CD8-positive, alpha-beta memory T cell (primary cell): ENCODE measurements around the gene BABAM1. TPM values are rescaled to one million over a fixed set of nuclear protein-coding genes. Genes with fewer than 3 reads are reported as not detected.
A peak's percentile ranks its signal among the peaks of the same experiment; 100 is the strongest.

ENCODE experiments used
- CTCF ChIA-PET: fragments of 350-600 bp; sonication (Branson Sonifier 250); formaldehyde crosslinking; loops from one replicate; lab custom pipeline; 2021; ENCODE audit warnings: antibody characterized with exemption; lab: Charles Lee
- POLR2A ChIA-PET: fragments of 350-600 bp; sonication (Branson Sonifier 250); formaldehyde crosslinking; loops from one replicate; lab custom pipeline; 2021; ENCODE audit warnings: antibody characterized with exemption; lab: Charles Lee
- DNase-seq, 5 donors: peaks; one replicate each; pipeline versions ENCODE4 v3.0.0 to v3.0.0-alpha.2; 2020 to 2022; ENCODE audit warnings: mixed read lengths in 1 of 5
- H3K27ac ChIP-seq: one replicate; pipeline ENCODE4 v1.7.0; 2013; ENCODE audit warnings: low read depth, mild to moderate bottlenecking, low read length, moderate library complexity
- H3K27me3 ChIP-seq: 2 replicates; pipeline ENCODE4 v1.7.0; 2013; ENCODE audit warnings: low read length, mild to moderate bottlenecking; ENCODE audit not compliant: insufficient read depth, poor library complexity, severe bottlenecking
- H3K36me3 ChIP-seq: 2 replicates; pipeline ENCODE4 v1.7.0; 2013; ENCODE audit warnings: mild to moderate bottlenecking, low read length, moderate library complexity; ENCODE audit not compliant: insufficient read depth
- H3K4me1 ChIP-seq: 2 replicates; pipeline ENCODE4 v1.7.0; 2013; ENCODE audit warnings: mild to moderate bottlenecking, low read length, moderate library complexity; ENCODE audit not compliant: insufficient read depth
- H3K4me3 ChIP-seq: 2 replicates; pipeline ENCODE4 v1.7.0; 2013; ENCODE audit warnings: mild to moderate bottlenecking, low read length
- H3K9me3 ChIP-seq: 2 replicates; pipeline ENCODE4 v1.7.0; 2013; ENCODE audit warnings: mild to moderate bottlenecking, low read length
- H3K27ac Mint-ChIP-seq, 8 donors: one replicate each; pipeline ENCODE4 v1.8.0; 2020 to 2021; ENCODE audit warnings: mixed read lengths in 8 of 8, mild to moderate bottlenecking in 6 of 8, inconsistent platforms in 3 of 8, moderate library complexity in 3 of 8
- H3K27me3 Mint-ChIP-seq, 2 donors: one replicate each; pipeline ENCODE4 v1.8.0; 2020 to 2021; ENCODE audit warnings: mixed read lengths in 2 of 2, mild to moderate bottlenecking in 1 of 2, moderate library complexity in 1 of 2
- H3K36me3 Mint-ChIP-seq, 3 donors: one replicate each; pipeline ENCODE4 v1.8.0; 2020 to 2021; ENCODE audit warnings: mixed read lengths in 3 of 3, inconsistent platforms in 1 of 3, mild to moderate bottlenecking in 1 of 3
- H3K4me1 Mint-ChIP-seq, 3 donors: one replicate each; pipeline ENCODE4 v1.8.0; 2020 to 2021; ENCODE audit warnings: mixed read lengths in 3 of 3, inconsistent platforms in 1 of 3, mild to moderate bottlenecking in 1 of 3
- H3K4me3 Mint-ChIP-seq, 7 donors: one replicate each; pipeline ENCODE4 v1.8.0; 2020 to 2021; ENCODE audit warnings: mixed read lengths in 7 of 7, mild to moderate bottlenecking in 6 of 7, moderate library complexity in 4 of 7, inconsistent platforms in 2 of 7
- H3K9me3 Mint-ChIP-seq, 5 donors: one replicate each; pipeline ENCODE4 v1.8.0; 2020 to 2022; ENCODE audit warnings: mixed read lengths in 5 of 5, mild to moderate bottlenecking in 3 of 5, moderate library complexity in 2 of 5, inconsistent platforms in 1 of 5
- polyA plus RNA-seq: library from polyadenylated mRNA; unstranded; fragments of 300-500 nt; fragmentation: Illumina TruSeq; gene quantifications from one replicate; pipeline ENCODE4 v1.2.3, GENCODE V29; 2021
- total RNA-seq, 2 experiments: library from RNA; stranded (reverse); gene quantifications; one replicate each; pipeline ENCODE4 v1.2.3, GENCODE V29; 2021

Gene BABAM1
- total and polyA plus RNA-seq, 3 experiments from 2014 or later: 114 to 132 (median 124) TPM

DNA sequence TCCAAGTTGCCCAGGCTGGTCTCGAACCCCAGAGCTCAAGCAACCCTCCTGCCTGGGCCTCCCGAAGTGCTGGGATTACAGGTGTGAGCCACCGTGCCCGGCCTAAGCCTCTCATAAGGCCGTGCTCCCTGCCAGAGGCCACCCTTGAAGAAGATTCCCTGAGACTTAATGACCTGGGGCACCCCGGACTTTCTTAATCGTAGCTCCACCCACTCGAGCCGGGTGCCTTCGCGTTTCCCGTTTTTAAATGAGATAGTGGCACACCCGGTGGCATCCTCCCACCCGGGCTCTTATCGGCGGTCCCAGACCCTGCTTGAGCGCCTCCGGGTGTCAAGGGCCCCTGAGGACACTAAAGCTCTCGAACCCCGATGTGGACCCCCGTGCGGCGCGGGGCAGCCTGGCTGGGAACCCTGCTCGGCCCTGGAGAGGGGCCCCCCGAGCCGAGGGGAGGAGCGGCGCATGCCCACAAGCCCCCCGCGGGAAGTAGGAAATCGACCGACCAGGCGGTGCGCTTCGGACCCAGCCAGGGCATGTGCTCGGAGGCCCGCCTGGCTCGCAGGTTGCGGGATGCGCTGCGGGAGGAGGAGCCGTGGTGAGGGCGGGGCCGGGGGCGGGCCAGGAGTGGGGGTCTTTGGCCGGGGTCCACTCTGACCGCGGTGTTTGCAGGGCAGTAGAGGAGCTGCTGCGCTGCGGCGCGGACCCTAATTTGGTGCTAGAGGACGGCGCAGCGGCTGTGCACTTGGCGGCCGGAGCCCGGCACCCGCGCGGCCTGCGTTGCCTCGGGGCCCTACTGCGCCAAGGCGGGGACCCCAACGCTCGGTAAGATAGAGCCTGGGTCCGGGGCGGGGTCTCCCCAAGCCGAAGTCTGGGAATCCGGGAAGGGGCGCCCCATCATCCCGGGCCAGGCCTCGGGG, 14.4 kb downstream of the BABAM1 start, which contains the start of gene ANKLE1:
Gene ANKLE1 (plus strand): TSS at position 511 of the 914 bp plus-strand sequence. CDS start 20 bp downstream, at position 531.
- peak within 1 kb of the TSS; percentile 70 for H3K4me3 ChIP-seq
- Mint-ChIP-seq H3K27ac (peak within 1 kb of the TSS in 1 of 8 donors; percentile 72), H3K9me3 (no peaks in the 10 kb centered on the region), H3K4me1 (peaks cover 4 to 10% (median 5%) of the 10 kb centered on the region in 3 donors), H3K27me3 (no peaks in the 10 kb centered on the region), H3K4me3 (peak within 1 kb of the TSS; percentile 37 to 85 (median 82)), H3K36me3 (peaks cover 0 to 20% (median 4%) of the 10 kb centered on the region in 3 donors)
- no peaks in the 10 kb centered on the region for H3K9me3 ChIP-seq
- no peaks in the 10 kb centered on the region for H3K27me3 ChIP-seq
- ChIA-PET CTCF (interaction anchor here (0.7 to 8.8 kb wide), 12 partner anchors 9 to 510 kb away, joined by 3 to 93 read pairs (median 4); partner anchors contain the start of genes BABAM1 and USHBP1), POLR2A (interaction anchor here (0.8 to 1.2 kb wide), 4 partner anchors 14 to 76 kb away, joined by 3 to 4 read pairs (median 3); partner anchors contain the start of genes BABAM1 and USE1)
- peaks cover 2% of the 10 kb centered on the region for H3K36me3 ChIP-seq
- peak in 1 of 5 donors; percentile 58 for DNase-seq
- no peak within 1 kb of the TSS for H3K27ac ChIP-seq
- H3K4me1 ChIP-seq: peaks cover 9% of the 10 kb centered on the region

DNA sequence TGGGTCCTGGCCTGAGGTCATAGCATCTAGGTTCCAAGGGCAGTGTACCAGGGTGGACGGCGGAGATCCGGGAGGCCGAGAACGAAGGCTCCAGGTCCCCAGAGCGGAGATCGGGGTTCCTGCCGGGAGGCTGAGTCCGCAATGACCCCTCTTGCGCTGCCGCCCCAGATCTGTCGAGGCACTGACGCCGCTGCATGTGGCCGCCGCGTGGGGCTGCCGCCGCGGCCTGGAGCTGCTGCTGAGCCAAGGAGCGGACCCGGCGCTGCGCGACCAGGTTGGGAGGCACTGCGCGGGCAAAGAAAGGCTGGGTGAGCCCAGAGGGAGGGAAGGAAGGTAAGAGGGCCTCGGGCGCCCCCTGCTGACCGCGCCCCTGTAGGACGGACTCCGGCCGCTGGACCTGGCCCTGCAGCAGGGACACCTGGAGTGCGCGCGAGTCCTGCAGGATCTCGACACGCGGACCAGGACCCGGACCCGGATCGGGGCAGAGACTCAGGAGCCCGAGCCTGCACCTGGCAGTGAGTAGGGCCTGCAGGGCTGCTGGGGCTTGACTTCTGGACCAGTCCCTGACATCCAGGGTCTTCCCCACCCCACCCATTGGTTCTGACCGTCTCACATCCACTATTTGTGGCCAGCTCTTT, 15.4 kb downstream of the BABAM1 start:
- Mint-ChIP-seq H3K9me3 (no peaks in the 10 kb centered on the region), H3K27me3 (peaks cover 0 to 4% of the 10 kb centered on the region in 2 donors), H3K4me3 (peak overlapping the region; percentile 36 to 85 (median 82)), H3K27ac (peak overlapping the region in 1 of 8 donors; percentile 26), H3K36me3 (peaks cover 0 to 10% (median under 1%) of the 10 kb centered on the region in 3 donors), H3K4me1 (peaks cover 4 to 10% (median 4%) of the 10 kb centered on the region in 3 donors)
- POLR2A ChIA-PET: interaction anchor here (0.8 to 1.2 kb wide), 3 partner anchors 15 to 77 kb away, joined by 3 read pairs; partner anchors contain the start of genes BABAM1 and USE1
- CTCF ChIA-PET: interaction anchor here (0.8 to 8.8 kb wide), 16 partner anchors 9 to 511 kb away, joined by 3 to 93 read pairs (median 4); partner anchors contain the start of genes BABAM1, USE1 and USHBP1
- peaks cover 9% of the 10 kb centered on the region for H3K4me1 ChIP-seq
- no peaks in the 10 kb centered on the region for H3K27me3 ChIP-seq
- H3K9me3 ChIP-seq: no peaks in the 10 kb centered on the region
- no peak overlapping the region for H3K27ac ChIP-seq
- peak overlapping the region; percentile 70 for H3K4me3 ChIP-seq
- no peaks in the 10 kb centered on the region for H3K36me3 ChIP-seq
- peak; percentile 65 to 81 (median 72) for DNase-seq

DNA sequence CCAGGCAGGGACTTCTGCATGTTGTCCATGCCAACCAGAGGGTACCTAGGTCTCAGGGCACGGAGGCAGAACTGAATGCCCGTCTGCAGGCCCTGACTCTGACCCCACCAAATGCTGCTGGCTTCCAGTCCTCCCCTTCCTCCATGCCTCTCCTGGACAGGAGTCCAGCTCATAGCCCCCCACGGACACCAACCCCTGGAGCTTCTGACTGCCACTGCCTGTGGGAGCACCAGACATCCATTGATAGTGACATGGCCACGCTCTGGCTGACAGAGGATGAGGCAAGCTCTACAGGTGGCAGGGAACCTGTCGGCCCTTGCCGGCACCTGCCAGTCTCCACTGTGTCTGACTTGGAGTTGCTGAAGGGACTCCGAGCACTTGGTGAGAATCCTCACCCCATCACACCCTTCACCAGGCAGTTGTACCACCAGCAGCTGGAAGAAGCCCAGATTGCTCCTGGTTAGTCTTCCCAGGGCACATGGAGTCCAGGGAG, 16.3 kb downstream of the BABAM1 start:
- no peak for DNase-seq
- Mint-ChIP-seq H3K27ac (no peak overlapping the region), H3K9me3 (no peaks in the 10 kb centered on the region), H3K36me3 (peaks cover 0 to 6% (median 0%) of the 10 kb centered on the region in 3 donors), H3K4me3 (peak overlapping the region in 2 of 7 donors; percentile 24 to 37), H3K27me3 (peaks cover 0 to 8% of the 10 kb centered on the region in 2 donors), H3K4me1 (peaks cover 4 to 10% (median 4%) of the 10 kb centered on the region in 3 donors)
- H3K4me3 ChIP-seq: no peak overlapping the region
- POLR2A ChIA-PET: no interaction called here
- CTCF ChIA-PET: interaction anchor here (0.9 to 8.8 kb wide), 14 partner anchors 8 to 512 kb away, joined by 3 to 93 read pairs (median 4); partner anchors contain the start of genes BABAM1, MRPL34, USE1 and USHBP1
- no peaks in the 10 kb centered on the region for H3K9me3 ChIP-seq
- peaks cover 9% of the 10 kb centered on the region for H3K4me1 ChIP-seq
- no peaks in the 10 kb centered on the region for H3K36me3 ChIP-seq
- no peak overlapping the region for H3K27ac ChIP-seq
- H3K27me3 ChIP-seq: no peaks in the 10 kb centered on the region

DNA sequence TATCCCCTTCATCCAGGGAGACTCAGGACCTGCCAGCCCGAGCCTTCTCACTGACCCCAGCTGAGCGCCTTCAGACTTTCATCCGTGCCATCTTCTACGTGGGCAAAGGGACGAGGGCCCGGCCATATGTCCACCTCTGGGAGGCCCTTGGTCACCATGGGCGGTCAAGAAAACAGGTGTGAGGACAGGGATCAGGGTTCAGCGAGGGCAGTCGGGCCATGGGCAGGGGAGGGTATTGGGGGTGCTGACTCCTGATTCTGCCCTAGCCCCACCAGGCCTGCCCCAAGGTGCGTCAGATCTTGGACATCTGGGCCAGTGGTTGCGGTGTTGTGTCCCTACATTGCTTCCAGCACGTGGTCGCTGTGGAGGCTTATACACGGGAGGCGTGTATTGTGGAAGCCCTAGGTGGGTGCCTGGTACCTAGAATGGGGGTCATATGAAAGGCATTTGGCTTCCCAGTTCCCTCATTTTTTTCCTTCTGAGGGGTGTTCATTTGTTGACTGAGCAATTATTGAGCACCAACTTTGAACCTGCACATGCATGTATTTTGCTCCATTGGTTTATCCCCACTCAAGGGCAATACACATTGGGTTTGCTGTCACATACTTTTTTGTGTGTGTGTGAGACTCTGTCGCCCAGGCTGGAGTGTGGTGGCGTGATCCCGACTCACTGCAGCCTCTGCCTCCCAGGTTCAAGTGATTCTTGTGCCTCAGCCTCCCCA, 18.3 kb downstream of the BABAM1 start:
- H3K4me3 ChIP-seq: no peak overlapping the region
- H3K9me3 ChIP-seq: no peaks in the 10 kb centered on the region
- no peak for DNase-seq
- Mint-ChIP-seq H3K9me3 (no peaks in the 10 kb centered on the region), H3K27ac (no peak overlapping the region), H3K36me3 (no peaks in the 10 kb centered on the region), H3K4me1 (peaks cover 4 to 10% (median 4%) of the 10 kb centered on the region in 3 donors), H3K27me3 (peaks cover 0 to 8% of the 10 kb centered on the region in 2 donors), H3K4me3 (no peak overlapping the region)
- no peak overlapping the region for H3K27ac ChIP-seq
- peaks cover 9% of the 10 kb centered on the region for H3K4me1 ChIP-seq
- H3K27me3 ChIP-seq: no peaks in the 10 kb centered on the region
- POLR2A ChIA-PET: no interaction called here
- CTCF ChIA-PET: interaction anchor here (8.8 kb wide), 1 partner anchor 23 kb away, joined by 93 read pairs; the partner anchor contains the start of genes BABAM1 and USHBP1
- no peaks in the 10 kb centered on the region for H3K36me3 ChIP-seq

DNA sequence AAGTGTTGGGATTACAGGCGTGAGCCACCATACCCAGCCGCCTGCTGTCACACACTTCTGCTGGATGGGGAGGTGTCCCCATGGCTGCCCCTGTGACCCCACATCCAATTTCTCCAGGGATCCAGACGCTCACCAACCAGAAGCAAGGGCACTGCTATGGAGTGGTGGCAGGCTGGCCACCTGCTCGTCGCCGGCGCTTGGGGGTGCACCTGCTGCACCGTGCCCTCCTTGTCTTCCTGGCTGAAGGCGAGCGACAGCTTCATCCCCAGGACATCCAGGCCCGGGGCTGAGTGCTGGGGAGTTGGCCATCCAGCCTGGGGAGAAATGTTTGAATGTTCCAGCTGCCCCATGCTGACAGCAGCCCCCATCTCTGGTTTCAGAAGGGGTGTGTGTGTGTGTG, 19.0 kb downstream of the BABAM1 start:
- peaks cover 0 to 8% of the 10 kb centered on the region in 2 donors for H3K27me3 Mint-ChIP-seq
- no peak overlapping the region for H3K27ac Mint-ChIP-seq
- no peak overlapping the region for H3K27ac ChIP-seq
- ChIA-PET CTCF (interaction anchor here (8.8 kb wide), 1 partner anchor 23 kb away, joined by 93 read pairs; the partner anchor contains the start of genes BABAM1 and USHBP1), POLR2A (no interaction called here)
- no peak for DNase-seq
- H3K36me3 Mint-ChIP-seq: no peaks in the 10 kb centered on the region
- no peaks in the 10 kb centered on the region for H3K9me3 ChIP-seq
- H3K9me3 Mint-ChIP-seq: no peaks in the 10 kb centered on the region
- peaks cover 4 to 9% (median 4%) of the 10 kb centered on the region in 3 donors for H3K4me1 Mint-ChIP-seq
- no peaks in the 10 kb centered on the region for H3K27me3 ChIP-seq
- H3K36me3 ChIP-seq: no peaks in the 10 kb centered on the region
- H3K4me3 ChIP-seq: no peak overlapping the region
- peaks cover 9% of the 10 kb centered on the region for H3K4me1 ChIP-seq
- no peak overlapping the region for H3K4me3 Mint-ChIP-seq

DNA sequence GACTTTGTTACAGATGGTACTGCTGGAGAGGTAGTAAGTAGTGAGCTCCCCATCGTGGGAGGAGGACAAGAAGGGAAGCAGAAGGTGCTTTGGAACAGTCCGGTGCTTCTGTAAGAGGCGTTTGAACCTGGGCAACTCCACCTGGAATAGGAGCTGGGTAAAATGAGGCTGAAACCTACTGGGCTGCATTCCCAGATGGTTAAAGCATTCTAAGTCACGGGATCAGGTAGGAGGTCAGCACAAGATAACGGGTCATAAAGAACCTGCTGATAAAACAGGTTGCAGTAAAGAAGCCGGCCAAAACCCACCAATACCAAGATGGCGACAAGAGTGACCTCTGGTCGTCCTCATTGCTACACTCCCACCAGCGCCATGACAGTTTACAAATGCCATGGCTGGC, 19.5 kb downstream of the BABAM1 start:
- ChIA-PET POLR2A (no interaction called here), CTCF (interaction anchor here (8.8 kb wide), 1 partner anchor 24 kb away, joined by 93 read pairs; the partner anchor contains the start of genes BABAM1 and USHBP1)
- Mint-ChIP-seq H3K27me3 (peaks cover 0 to 8% of the 10 kb centered on the region in 2 donors), H3K4me1 (peaks cover 2 to 6% (median 4%) of the 10 kb centered on the region in 3 donors), H3K9me3 (no peaks in the 10 kb centered on the region), H3K36me3 (no peaks in the 10 kb centered on the region), H3K4me3 (no peak overlapping the region), H3K27ac (no peak overlapping the region)
- Histone ChIP-seq H3K36me3 (no peaks in the 10 kb centered on the region), H3K27ac (no peak overlapping the region), H3K9me3 (no peaks in the 10 kb centered on the region), H3K4me1 (peaks cover 9% of the 10 kb centered on the region), H3K27me3 (no peaks in the 10 kb centered on the region), H3K4me3 (no peak overlapping the region)
- no peak for DNase-seq

DNA sequence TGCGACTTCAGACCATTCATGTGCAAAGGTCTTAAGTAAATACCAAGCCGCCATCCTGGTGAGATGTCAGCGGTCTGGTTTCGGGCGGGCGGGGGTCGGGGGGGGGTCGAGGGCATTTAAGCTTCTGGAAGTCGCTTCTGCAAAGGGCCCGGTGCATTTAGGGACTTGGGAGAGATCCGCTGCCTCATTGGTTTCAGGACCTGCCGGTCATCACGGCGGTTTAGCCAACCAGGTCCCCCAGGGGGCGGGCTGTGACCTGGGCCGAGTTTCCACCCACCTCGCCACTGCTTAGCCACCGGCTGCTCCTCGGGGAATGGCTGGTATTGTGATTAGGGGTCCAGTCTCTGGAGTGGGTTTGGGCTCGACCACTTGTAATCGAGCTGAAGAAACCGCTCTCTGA, 22.2 kb downstream of the BABAM1 start:
- CTCF ChIA-PET: interaction anchor here (0.6 to 3.9 kb wide), 2 partner anchors 8 to 29 kb away, joined by 3 to 23 read pairs; partner anchors contain the start of gene ANKLE1
- Mint-ChIP-seq H3K36me3 (peaks cover 0 to 2% (median 0%) of the 10 kb centered on the region in 3 donors), H3K4me1 (peaks cover 3 to 7% (median 5%) of the 10 kb centered on the region in 3 donors), H3K27ac (no peak overlapping the region), H3K27me3 (peaks cover 1 to 8% of the 10 kb centered on the region in 2 donors), H3K4me3 (no peak overlapping the region), H3K9me3 (no peaks in the 10 kb centered on the region)
- DNase-seq: no peak
- Histone ChIP-seq H3K4me3 (no peak overlapping the region), H3K27me3 (no peaks in the 10 kb centered on the region), H3K4me1 (no peaks in the 10 kb centered on the region), H3K27ac (no peak overlapping the region), H3K36me3 (no peaks in the 10 kb centered on the region), H3K9me3 (no peaks in the 10 kb centered on the region)
- POLR2A ChIA-PET: no interaction called here
